GM23248 (cell line): ENCODE measurements around the gene TFPI.

Experiments used
- EZH2 ChIP-seq: fragments of 200-600 bp; sonication (generic); IDR thresholded peaks from 2 replicates; pipeline ENCODE4 v1.6.1; 2018; ENCODE audit warnings: antibody characterized with exemption, mild to moderate bottlenecking; ENCODE audit not compliant: insufficient read depth, poor library complexity, severe bottlenecking
- EZH2phosphoT487 ChIP-seq: fragments of 200-600 bp; sonication (generic); IDR thresholded peaks from 2 replicates; pipeline ENCODE4 v1.6.1; 2018; ENCODE audit warnings: antibody characterized with exemption, moderate library complexity, mild to moderate bottlenecking, low read depth; ENCODE audit not compliant: insufficient read depth

GRCh38 chr2:187569042-187569441 is 14.8 kb upstream of the TFPI start:
- TF ChIP-seq EZH2 (no peak), EZH2phosphoT487 (no peak)
